HG03558 (cell line): ENCODE measurements around the gene JMJD8.

Source experiments
- ATAC-seq: cut with Tn5 transposase; IDR thresholded peaks from one replicate; pipeline ENCODE4 v1.9.1; 2021; ENCODE audit warnings: moderate number of reproducible peaks; ENCODE audit not compliant: unreplicated experiment; ENCODE audit errors: extremely low read depth

JMJD8 gene

DNA sequence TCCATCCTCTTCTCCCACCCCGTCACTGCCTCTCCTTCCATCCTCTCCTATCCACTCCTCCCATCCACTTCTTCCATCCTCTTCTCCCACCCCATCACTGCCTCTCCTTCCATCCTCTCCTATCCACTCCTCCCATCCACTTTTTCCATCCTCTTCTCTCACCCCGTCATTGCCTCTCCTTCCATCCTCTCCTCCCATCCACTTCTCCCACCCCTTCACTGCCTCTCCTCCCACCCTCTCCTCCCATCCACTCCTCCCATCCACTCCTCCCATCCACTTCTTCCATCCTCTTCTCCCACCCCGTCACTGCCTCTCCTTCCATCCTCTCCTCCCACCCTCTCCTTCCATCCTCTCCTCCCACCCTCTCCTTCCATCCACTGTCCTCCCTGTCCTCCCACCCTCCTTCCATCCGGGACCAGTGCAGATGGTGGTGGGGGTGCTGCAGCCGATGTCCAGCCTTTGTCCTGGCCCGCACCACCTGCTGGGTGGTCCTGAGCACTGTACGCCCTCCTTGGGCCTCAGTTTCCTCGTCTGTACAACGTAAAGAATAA, 52.3 kb downstream of the JMJD8 start:
- no peak for ATAC-seq
